Panc1 (cell line): ENCODE results near the gene CEP126.
A peak's percentile ranks its signal among the peaks of the same experiment; 100 is the strongest.

ENCODE experiments used
- CTCF ChIP-seq: fragments of 450-650 bp; IDR thresholded peaks from 2 replicates; pipeline ENCODE4 v1.5.1; 2017; ENCODE audit warnings: mild to moderate bottlenecking
- POLR2AphosphoS5 ChIP-seq: IDR thresholded peaks from 2 replicates; pipeline ENCODE4 v1.6.1; 2012; ENCODE audit warnings: mild to moderate bottlenecking, low read depth, low read length, moderate library complexity

DNA sequence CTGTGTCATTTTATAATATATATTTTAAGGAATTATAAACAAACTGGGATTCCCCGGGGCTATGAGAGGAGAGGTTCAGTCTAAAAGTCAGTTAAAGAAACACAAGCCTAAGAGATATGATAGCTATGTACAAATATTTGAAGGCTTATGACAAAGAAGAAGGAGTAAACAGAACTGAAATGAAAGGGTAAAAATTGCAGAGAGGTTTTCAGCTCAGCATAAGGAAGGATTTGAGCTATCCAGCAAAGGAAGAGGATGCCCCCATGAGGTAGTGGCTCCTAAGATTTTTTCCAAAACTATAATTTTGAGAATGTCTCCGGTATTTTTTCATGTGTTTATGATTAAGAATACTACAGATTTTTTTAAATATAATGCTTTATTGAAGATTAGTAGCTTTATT is 59.4 kb downstream of the CEP126 start:
- TF ChIP-seq CTCF (peak; percentile 59; the same call in 1 of the 2 replicates), POLR2AphosphoS5 (no peak)
